AG09309 (cell line): ENCODE data around the gene ASCL2.

Experiments used
- DNase-seq: peaks from one replicate; pipeline ENCODE4 v3.0.0-alpha.2; 2010; ENCODE audit warnings: low read depth
- H3K4me3 ChIP-seq: 2 replicates; pipeline ENCODE4 v1.5.1; 2011; ENCODE audit warnings: mild to moderate bottlenecking, low read depth, low read length, moderate library complexity; ENCODE audit not compliant: control insufficient read depth
- CTCF ChIP-seq: IDR thresholded peaks from 2 replicates; pipeline ENCODE4 v1.5.1; 2011; ENCODE audit warnings: mild to moderate bottlenecking, low read depth, low read length, inconsistent platforms; ENCODE audit not compliant: insufficient read depth, control insufficient read depth; ENCODE audit errors: missing control alignments

The ASCL2 gene

GRCh38 chr11:2296913-2297622, 26.7 kb upstream of the ASCL2 start:
- H3K4me3 ChIP-seq, result no peak overlapping the region
- no peak for DNase-seq
- TF ChIP-seq CTCF, result no peak

GRCh38 chr11:2295971-2296912, 25.9 kb upstream of the ASCL2 start:
- no peak for DNase-seq

GRCh38 chr11:2294926-2295290, 24.5 kb upstream of the ASCL2 start:
- no peak for TF ChIP-seq CTCF
- no peak for DNase-seq
- no peak overlapping the region for H3K4me3 ChIP-seq

More at GRCh38 chr11:2295971-2296912, 25.9 kb upstream of the ASCL2 start:
- no peak for TF ChIP-seq CTCF
- no peak overlapping the region for H3K4me3 ChIP-seq

- DNase-seq, result no peak
- H3K4me3 ChIP-seq, result no peak overlapping the region
- TF ChIP-seq CTCF, result no peak
Observed at GRCh38 chr11:2293984-2294925, 23.9 kb upstream of the ASCL2 start.

GRCh38 chr11:2293531-2293971, 23.2 kb upstream of the ASCL2 start:
- TF ChIP-seq CTCF, result no peak
- DNase-seq, result no peak
- no peak overlapping the region for H3K4me3 ChIP-seq

- DNase-seq, result no peak
- H3K4me3 ChIP-seq, result no peak overlapping the region
- TF ChIP-seq CTCF, result no peak
Observed at GRCh38 chr11:2290351-2290841, 20.0 kb upstream of the ASCL2 start.
